Transverse colon (tissue), 4 donors: ENCODE data around the gene SORD. TPM values are rescaled to one million over a fixed set of nuclear protein-coding genes. Genes with fewer than 3 reads are reported as not detected.

Experiments used
- DNase-seq: peaks from one replicate; pipeline ENCODE4 v3.0.0-alpha.2; 2019
- H3K27ac ChIP-seq, 4 donors: fragments of 200-600 bp; sonication (generic); 2 replicates each; pipeline ENCODE4 v1.5.1; 2016 to 2018; ENCODE audit warnings: inconsistent platforms in 4 of 4
- H3K27me3 ChIP-seq: fragments of 200-600 bp; sonication (generic); 2 replicates; pipeline ENCODE4 v1.5.1; 2017; ENCODE audit warnings: inconsistent platforms
- H3K36me3 ChIP-seq, 4 donors: fragments of 200-600 bp; sonication (generic); 2 replicates each; pipeline ENCODE4 v1.5.1; 2017 to 2019; ENCODE audit warnings: inconsistent platforms in 4 of 4
- H3K4me1 ChIP-seq, 4 donors: fragments of 200-600 bp; sonication (generic); 2 replicates each; pipeline ENCODE4 v1.5.1; 2017 to 2020; ENCODE audit warnings: inconsistent platforms in 4 of 4
- H3K4me3 ChIP-seq, 4 donors: fragments of 200-600 bp; sonication (generic); 1 replicate in 1 of 4; 2 replicates in 3 of 4; pipeline versions ENCODE4 v1.5.1 to v1.6.1; 2017 to 2019; ENCODE audit warnings: inconsistent platforms in 4 of 4
- H3K9me3 ChIP-seq, 2 donors: fragments of 200-600 bp; sonication (generic); 2 replicates each; pipeline ENCODE4 v1.5.1; 2017 to 2019; ENCODE audit warnings: inconsistent platforms in 2 of 2
- CTCF ChIP-seq, 5 experiments: fragments of 200-600 bp in 3 of 5; fragments of 450-650 bp in 2 of 5; sonication (generic) in 3 of 5; IDR thresholded peaks; 1 replicate in 2 of 5; 2 replicates in 3 of 5; pipeline ENCODE4 v1.5.1; 2016 to 2017; ENCODE audit warnings: antibody characterized with exemption in 5 of 5, inconsistent platforms in 3 of 5, mild to moderate bottlenecking in 2 of 5, moderate library complexity in 1 of 5
- EP300 ChIP-seq: sonication (generic); formaldehyde crosslinking; IDR thresholded peaks from one replicate; pipeline ENCODE4 v1.6.1; 2017; ENCODE audit warnings: antibody characterized with exemption, low read depth
- POLR2A ChIP-seq: fragments of 450-650 bp; IDR thresholded peaks from one replicate; pipeline ENCODE4 v1.6.1; 2016; ENCODE audit warnings: antibody characterized with exemption, mild to moderate bottlenecking, moderate library complexity
- POLR2AphosphoS5 ChIP-seq, 3 donors: sonication (generic); formaldehyde crosslinking; IDR thresholded peaks; one replicate each; pipeline ENCODE4 v1.6.1; 2016; ENCODE audit warnings: antibody characterized with exemption in 3 of 3
- WGBS, 2 donors: methylation state at CpG; one replicate each; pipeline ENCODE4 v1.1.5; 2018; ENCODE audit warnings: low coverage in 1 of 2; 5-methylcytosine and 5-hydroxymethylcytosine counted together
- in situ Hi-C, 4 donors: fragments of 200-750 bp; cut with MboI; loops; one replicate each; pipeline versions ENCODE4 v1.15.0 to v1.15.1; 2017; ENCODE audit warnings: low sequenced_read_pairs in 3 of 4, low pct_ligation_motif_present in 1 of 4, low pct_unique_long_range_greater_than_20kb in 1 of 4
- intact Hi-C: fragments of 100-400 bp; cut with DNase I; formaldehyde crosslinking; loops from one replicate; pipeline ENCODE4 v1.15.1; 2023; ENCODE audit warnings: low total_unique reads
- total RNA-seq, 4 donors: library from RNA; depleted of rRNA; stranded (reverse); fragments of >200 nt; gene quantifications; one replicate each; pipeline ENCODE4 v1.1.0, GENCODE V29; 2016

SORD gene
- total RNA-seq, 4 donors from 2014 or later: 0.75 to 36.2 (median 11.3) TPM

DNA sequence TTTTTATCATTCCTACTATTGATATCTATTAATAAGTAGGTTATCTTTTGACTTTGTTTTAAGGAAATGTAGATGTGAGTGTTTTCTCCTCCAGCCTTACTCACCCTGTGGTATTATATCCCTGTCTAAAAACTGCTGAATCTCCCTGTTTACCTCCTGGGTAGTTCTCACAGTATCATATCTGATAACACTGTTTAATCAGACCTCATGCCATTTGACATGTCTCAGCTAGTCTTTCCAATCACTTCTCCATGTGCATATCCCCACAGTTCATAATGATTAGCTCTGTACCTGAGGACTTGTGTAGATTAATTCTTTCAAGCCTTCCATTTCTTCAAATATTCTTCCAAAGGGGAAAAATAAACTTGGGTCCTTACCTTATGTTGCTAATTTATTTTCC lies 60.2 kb downstream of the SORD start:
- in situ Hi-C loops: no loop called here
- H3K9me3 ChIP-seq: no peaks in the 10 kb centered on the region
- H3K4me3 ChIP-seq: no peak overlapping the region
- H3K36me3 ChIP-seq: no peaks in the 10 kb centered on the region
- no peak overlapping the region for H3K27ac ChIP-seq
- H3K27me3 ChIP-seq: peaks cover 5% of the 10 kb centered on the region
- no peak for TF ChIP-seq CTCF (IDR thresholded peaks at IDR 0.05)
- TF ChIP-seq EP300: no peak
- TF ChIP-seq POLR2A: no peak
- TF ChIP-seq POLR2AphosphoS5 (IDR thresholded peaks at IDR 0.05): no peak
- no peak for DNase-seq
- intact Hi-C loops: no loop called here
- no peaks in the 10 kb centered on the region for H3K4me1 ChIP-seq

- no peak overlapping the region for H3K27ac ChIP-seq
- in situ Hi-C loops (no loop called here), intact Hi-C loops (no loop called here)
- no peaks in the 10 kb centered on the region for H3K36me3 ChIP-seq
- WGBS, 2 donors: 77 to 78% methylated on average over 3 of the region's 3 CpGs
- no peaks in the 10 kb centered on the region for H3K9me3 ChIP-seq
- no peaks in the 10 kb centered on the region for H3K4me1 ChIP-seq
- no peak for TF ChIP-seq CTCF (IDR thresholded peaks at IDR 0.05)
- no peak for TF ChIP-seq POLR2A
- TF ChIP-seq POLR2AphosphoS5 (IDR thresholded peaks at IDR 0.05): no peak
- no peak for TF ChIP-seq EP300
- no peak overlapping the region for H3K4me3 ChIP-seq
- peaks cover 5% of the 10 kb centered on the region for H3K27me3 ChIP-seq
- DNase-seq: no peak
Observed at GRCh38 chr15:45084163-45084562, 61.2 kb downstream of the SORD start.

- H3K27me3 ChIP-seq: peaks cover 5% of the 10 kb centered on the region
- H3K36me3 ChIP-seq: no peaks in the 10 kb centered on the region
- no peak overlapping the region for H3K4me3 ChIP-seq
- intact Hi-C loops: no loop called here
- H3K9me3 ChIP-seq: no peaks in the 10 kb centered on the region
- no peak for DNase-seq
- in situ Hi-C loops: no loop called here
- H3K4me1 ChIP-seq: no peaks in the 10 kb centered on the region
- no peak for TF ChIP-seq POLR2A
- TF ChIP-seq EP300: no peak
- TF ChIP-seq POLR2AphosphoS5 (IDR thresholded peaks at IDR 0.05): no peak
- no peak for TF ChIP-seq CTCF (IDR thresholded peaks at IDR 0.05)
- WGBS, 2 donors: 77 to 100% methylated on average over 1 of the region's 1 CpG
- no peak overlapping the region for H3K27ac ChIP-seq
Observed at GRCh38 chr15:45087513-45087912, 64.5 kb downstream of the SORD start.

DNA sequence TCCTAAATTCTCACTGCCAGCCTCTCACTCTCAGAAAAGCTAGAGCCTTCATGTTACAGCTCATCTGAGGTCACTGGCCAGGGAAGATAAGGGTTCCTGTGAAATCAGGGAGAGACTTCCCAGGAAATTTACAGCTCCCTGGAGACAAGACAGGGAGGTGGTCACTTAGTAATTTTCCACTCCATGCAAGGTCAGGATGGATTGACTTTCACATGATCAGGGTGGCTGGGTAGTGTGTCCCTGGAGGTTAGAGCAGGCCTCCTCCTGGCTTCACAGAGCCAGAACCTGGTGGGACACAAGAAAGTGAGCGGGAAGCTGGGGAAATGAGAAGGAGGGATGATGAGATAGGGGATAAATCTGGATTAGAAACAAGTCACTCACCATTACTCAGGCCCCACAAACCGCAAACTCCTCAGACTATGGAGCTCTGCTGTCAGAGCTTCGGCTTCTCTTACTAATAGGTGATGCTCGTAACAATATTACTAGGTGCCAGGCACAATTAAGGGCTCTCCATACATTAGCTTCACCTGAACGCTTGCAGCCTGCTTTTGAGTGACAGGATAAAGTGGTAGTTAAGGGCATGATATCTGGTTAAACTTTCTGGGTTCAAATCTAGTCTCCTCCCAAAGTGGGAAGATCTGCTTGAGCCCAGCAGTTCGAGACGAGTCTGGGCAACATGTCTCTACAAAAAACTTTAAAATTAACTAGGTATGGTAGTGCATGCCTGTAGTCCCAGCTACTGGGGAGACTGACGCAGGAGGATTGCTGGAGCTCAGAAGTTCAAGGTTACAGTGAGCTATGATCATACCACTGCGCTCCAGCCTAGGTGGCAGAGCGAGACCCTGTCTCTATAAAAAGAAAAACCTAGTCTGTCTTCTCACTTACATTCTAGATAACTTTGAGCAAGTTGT lies 66.1 kb downstream of the SORD start:
- H3K9me3 ChIP-seq: no peaks in the 10 kb centered on the region
- peaks cover 5% of the 10 kb centered on the region for H3K27me3 ChIP-seq
- intact Hi-C loops (no loop called here), in situ Hi-C loops (no loop called here)
- H3K36me3 ChIP-seq: no peaks in the 10 kb centered on the region
- H3K27ac ChIP-seq: no peak overlapping the region
- DNase-seq: no peak
- no peak overlapping the region for H3K4me3 ChIP-seq
- H3K4me1 ChIP-seq: no peaks in the 10 kb centered on the region
- TF ChIP-seq POLR2A (no peak), CTCF (IDR thresholded peaks at IDR 0.05) (no peak), EP300 (no peak), POLR2AphosphoS5 (IDR thresholded peaks at IDR 0.05) (no peak)
- 74 to 90% methylated on average over 3 to 10 of the region's 10 CpGs for WGBS, 2 donors
